Heart left ventricle (tissue), 16 donors: Measurements from ENCODE around the gene SCP2. TPM values are rescaled to one million over a fixed set of nuclear protein-coding genes. Genes with fewer than 3 reads are reported as not detected.
A peak's percentile ranks its signal among the peaks of the same experiment; 100 is the strongest.
"Not testable (repeated sequence)": the region's sequence is repeated elsewhere in the genome, so short reads cannot be mapped to it uniquely, and the experiment has no call there.

Source experiments
- ATAC-seq, 4 donors: fragments of 200-7000 bp; cut with Tn5 transposase; one replicate each; pipeline ENCODE4 v1.9.1; 2020 to 2022; ENCODE audit warnings: moderate library complexity in 4 of 4, mild to moderate bottlenecking in 3 of 4, moderate number of reproducible peaks in 1 of 4
- DNase-seq, 5 donors: peaks; one replicate each; pipeline ENCODE4 v3.0.0-alpha.2; 2020
- H3K27ac ChIP-seq, 12 donors: fragments of 200-600 bp; sonication (generic) in 4 of 12; one replicate each; pipeline versions ENCODE4 v1.5.0 to v1.8.0; 2016 to 2022; ENCODE audit warnings: mild to moderate bottlenecking in 2 of 12
- H3K27me3 ChIP-seq, 9 donors: fragments of 200-600 bp; sonication (generic) in 2 of 9; one replicate each; pipeline versions ENCODE4 v1.5.1 to v1.8.0; 2016 to 2022; ENCODE audit warnings: mild to moderate bottlenecking in 3 of 9
- H3K36me3 ChIP-seq, 9 donors: fragments of 200-600 bp; sonication (generic) in 2 of 9; one replicate each; pipeline versions ENCODE4 v1.5.0 to v1.8.0; 2018 to 2022; ENCODE audit warnings: mild to moderate bottlenecking in 2 of 9
- H3K4me1 ChIP-seq, 12 donors: fragments of 200-600 bp; sonication (generic) in 4 of 12; one replicate each; pipeline versions ENCODE4 v1.5.0 to v1.8.0; 2016 to 2022; ENCODE audit warnings: mild to moderate bottlenecking in 3 of 12
- H3K4me3 ChIP-seq, 12 donors: fragments of 200-600 bp; sonication (generic) in 4 of 12; one replicate each; pipeline versions ENCODE4 v1.5.0 to v1.8.0; 2017 to 2022; ENCODE audit warnings: mild to moderate bottlenecking in 9 of 12, moderate library complexity in 4 of 12
- H3K9me3 ChIP-seq, 12 donors: fragments of 200-600 bp; sonication (generic) in 4 of 12; one replicate each; pipeline versions ENCODE4 v1.5.0 to v1.8.0; 2016 to 2022; ENCODE audit warnings: mild to moderate bottlenecking in 1 of 12
- POLR2A ChIP-seq, 2 donors: fragments of 450-650 bp; IDR thresholded peaks; one replicate each; pipeline ENCODE4 v1.6.1; 2017; ENCODE audit warnings: antibody characterized with exemption in 2 of 2, mild to moderate bottlenecking in 2 of 2, moderate library complexity in 2 of 2
- WGBS, 4 donors: extraction: QIAGEN DNeasy Blood & Tissue Kit in 2 of 4; methylation state at CpG; one replicate each; pipeline versions ENCODE4 v1.1.5 to v1.1.7; 2013 to 2018; 5-methylcytosine and 5-hydroxymethylcytosine counted together
- intact Hi-C, 10 donors: fragments of 100-400 bp; cut with DNase I; formaldehyde crosslinking; loops; one replicate each; pipeline versions ENCODE4 v1.11.1 to v1.14.2; 2022
- polyA plus RNA-seq, 2 donors: library from polyadenylated mRNA; stranded (reverse); fragments of 200-250 nt; gene quantifications; one replicate each; pipeline ENCODE4 v1.2.3, GENCODE V29; 2013
- total RNA-seq, 9 donors: library from RNA; depleted of rRNA in 2 of 9; stranded (reverse); fragments of >200 nt in 2 of 9; fragmentation: NEBNext Ultra II Directional in 3 of 9; extraction: Animal tissue kit (Norgen Biotek cat#: 25700) in 3 of 9; gene quantifications; one replicate each; pipeline versions ENCODE4 v1.1.0 to v1.2.4, GENCODE V29; 2016 to 2023
- TF ChIP-seq, protein P1 (sequence below), 12 donors: fragments of 200-600 bp; sonication (generic) in 4 of 12; IDR thresholded peaks; one replicate each; pipeline versions ENCODE4 v1.5.0 to v1.8.0; 2018 to 2022; ENCODE audit warnings: antibody characterized with exemption in 12 of 12, mild to moderate bottlenecking in 5 of 12
- donor health status: ischemic (EF 13 %, LVEDD 7.1; RV severe dilation, severe dysfunction).
- donor health status: healthy with polysubstance abuse.
- donor health status: DM: no; HTN: yes; CAD: no.
- donor health status: DM: no; HTN: no; CAD: no.
- donor health status: ischemic (EF 25% LVEDD 6.9; RV normal size, moderate dysfunction).
- donor health status: ischemic (EF 25% LVEDD 5.7; RV mildly dilated, moderate dysfunction).
- donor health status: healthy.
- donor health status: DM: yes; HTN: yes; CAD: no.
- donor health status: ischemic (EF 35%, LVEDD 5.7; RV mildly dilated, moderate dysfunction).
- donor health status: nonischemic (EF 11% LVEDD 7.7; RV severe dilation, severe dysfunction).
- donor health status: DM: yes; HTN: yes; CAD: no.
- donor health status: PGD.
- donor health status: ischemic (EF 29% LVEDD 5.4; RV normal size, mild dysfunction).
- donor health status: nonischemic (EF 23%, LVEDD 6.1; RV moderate dilation, normal function).

SCP2 gene
- total and polyA plus RNA-seq, 11 donors: 83.4 to 143 (median 132) TPM

DNA sequence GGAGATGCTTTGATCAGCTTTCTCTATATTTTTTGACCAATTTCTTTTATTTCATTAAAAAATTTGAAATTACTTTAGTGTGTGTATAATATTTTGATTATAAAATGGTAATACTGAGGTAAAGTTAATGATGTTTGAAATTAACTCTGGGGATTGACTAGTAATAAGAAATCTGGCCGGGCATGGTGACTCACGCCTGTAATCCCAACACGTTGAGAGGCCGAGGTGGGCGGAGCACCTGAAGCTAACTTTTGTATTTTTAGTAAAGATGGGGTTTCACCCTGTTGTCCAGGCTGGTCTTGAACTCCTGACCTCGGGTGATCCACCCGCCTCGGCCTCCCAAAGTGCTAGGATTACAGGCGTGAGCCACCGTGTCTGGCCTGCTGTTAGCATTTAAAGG is 17.5 kb downstream of the SCP2 start:
- H3K27ac ChIP-seq: no peak overlapping the region
- peaks cover 0 to 7% (median 0%) of the 10 kb centered on the region in 12 donors for H3K4me1 ChIP-seq
- WGBS, 4 donors: 87 to 91% (median 89%) methylated on average over 10 of the region's 10 CpGs
- intact Hi-C loops: no loop called here
- no peak for DNase-seq
- H3K4me3 ChIP-seq: no peak overlapping the region
- no peak for ATAC-seq
- H3K36me3 ChIP-seq: peaks cover 0 to 23% (median 9%) of the 10 kb centered on the region in 9 donors
- no peaks in the 10 kb centered on the region for H3K27me3 ChIP-seq
- TF ChIP-seq POLR2A (IDR thresholded peaks at IDR 0.05): no peak
- TF ChIP-seq, protein P1, sequence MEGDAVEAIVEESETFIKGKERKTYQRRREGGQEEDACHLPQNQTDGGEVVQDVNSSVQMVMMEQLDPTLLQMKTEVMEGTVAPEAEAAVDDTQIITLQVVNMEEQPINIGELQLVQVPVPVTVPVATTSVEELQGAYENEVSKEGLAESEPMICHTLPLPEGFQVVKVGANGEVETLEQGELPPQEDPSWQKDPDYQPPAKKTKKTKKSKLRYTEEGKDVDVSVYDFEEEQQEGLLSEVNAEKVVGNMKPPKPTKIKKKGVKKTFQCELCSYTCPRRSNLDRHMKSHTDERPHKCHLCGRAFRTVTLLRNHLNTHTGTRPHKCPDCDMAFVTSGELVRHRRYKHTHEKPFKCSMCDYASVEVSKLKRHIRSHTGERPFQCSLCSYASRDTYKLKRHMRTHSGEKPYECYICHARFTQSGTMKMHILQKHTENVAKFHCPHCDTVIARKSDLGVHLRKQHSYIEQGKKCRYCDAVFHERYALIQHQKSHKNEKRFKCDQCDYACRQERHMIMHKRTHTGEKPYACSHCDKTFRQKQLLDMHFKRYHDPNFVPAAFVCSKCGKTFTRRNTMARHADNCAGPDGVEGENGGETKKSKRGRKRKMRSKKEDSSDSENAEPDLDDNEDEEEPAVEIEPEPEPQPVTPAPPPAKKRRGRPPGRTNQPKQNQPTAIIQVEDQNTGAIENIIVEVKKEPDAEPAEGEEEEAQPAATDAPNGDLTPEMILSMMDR (IDR thresholded peaks at IDR 0.05): no peak
- H3K9me3 ChIP-seq: no peaks in the 10 kb centered on the region

DNA sequence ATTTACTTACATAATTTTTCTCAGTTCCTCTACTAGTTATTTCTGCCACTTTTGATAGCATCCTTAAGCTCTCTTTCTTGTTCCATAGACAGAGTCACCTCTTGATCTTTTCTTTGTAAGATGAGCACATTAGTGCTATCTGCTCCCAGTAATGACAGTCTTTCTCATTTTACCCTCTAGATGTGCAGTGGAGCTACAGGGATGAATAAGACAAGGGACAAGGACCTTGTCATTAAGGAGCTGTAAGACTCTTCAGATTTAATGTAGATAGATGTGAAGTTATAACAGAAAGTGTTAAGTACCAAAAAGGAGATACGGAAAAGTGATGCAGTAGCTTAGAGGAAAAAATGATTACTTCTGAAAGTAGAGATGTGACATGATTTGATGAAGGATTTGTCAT is 20.4 kb downstream of the SCP2 start:
- intact Hi-C loops: no loop called here
- Histone ChIP-seq H3K27ac (peak overlapping the region in 5 of 12 donors; percentile 1 to 61 (median 32)), H3K4me1 (peaks cover 0 to 7% (median 0%) of the 10 kb centered on the region in 12 donors), H3K27me3 (no peaks in the 10 kb centered on the region), H3K36me3 (peaks cover 0 to 48% (median 30%) of the 10 kb centered on the region in 9 donors), H3K9me3 (no peaks in the 10 kb centered on the region), H3K4me3 (no peak overlapping the region)
- ATAC-seq (no peak), DNase-seq (no peak)
- WGBS, 4 donors: 72 to 87% (median 83%) methylated on average over 1 of the region's 1 CpG
- TF ChIP-seq, protein P1 (IDR thresholded peaks at IDR 0.05): no peak
- no peak for TF ChIP-seq POLR2A (IDR thresholded peaks at IDR 0.05)

DNA sequence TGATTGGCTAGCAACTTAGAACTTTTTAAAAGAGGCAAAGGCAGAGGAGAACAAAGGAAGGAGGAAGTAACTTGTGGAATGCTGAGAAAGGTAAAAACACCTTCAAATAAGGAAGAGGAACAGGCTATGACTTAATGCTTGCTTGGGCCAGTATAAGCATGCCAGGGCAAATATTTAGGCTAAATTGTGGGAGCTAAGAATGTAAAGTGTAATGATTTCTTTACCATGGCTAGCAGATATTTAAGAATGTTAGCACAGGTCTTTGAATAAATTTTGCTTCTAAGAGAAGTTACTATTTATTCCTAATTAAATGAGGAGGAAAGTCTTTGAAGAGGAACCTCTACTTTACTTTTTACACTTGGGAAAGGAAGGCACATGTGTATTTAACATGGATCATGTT is 22.5 kb downstream of the SCP2 start:
- intact Hi-C loops, H3K9me3 ChIP-seq, H3K27ac ChIP-seq, H3K4me1 ChIP-seq, H3K27me3 ChIP-seq, H3K4me3 ChIP-seq, DNase-seq, ATAC-seq: not testable (repeated sequence)
- peaks cover 0 to 58% (median 30%) of the 10 kb centered on the region in 9 donors for H3K36me3 ChIP-seq

DNA sequence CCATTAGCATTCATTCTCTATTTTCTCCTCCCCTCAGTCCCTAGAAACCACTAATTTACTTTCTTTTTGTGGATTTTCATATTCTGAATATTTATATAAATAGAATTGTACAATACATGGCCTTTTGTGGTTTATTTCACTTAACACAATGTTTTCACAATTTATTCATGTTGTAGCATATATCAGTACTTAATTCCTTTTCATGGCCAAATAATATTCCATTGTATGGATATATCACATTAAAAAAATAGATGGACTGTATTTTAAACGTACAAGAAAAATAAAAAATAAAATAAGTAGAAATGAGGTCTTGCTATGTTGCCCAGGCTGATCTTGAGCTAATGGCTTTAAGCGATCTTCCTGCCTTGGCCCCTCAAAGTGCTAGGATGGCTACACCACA is 25.0 kb downstream of the SCP2 start:
- Histone ChIP-seq H3K36me3 (peaks cover 0 to 71% (median 30%) of the 10 kb centered on the region in 9 donors), H3K27ac (no peak overlapping the region), H3K4me3 (no peak overlapping the region), H3K9me3 (no peaks in the 10 kb centered on the region), H3K27me3 (no peaks in the 10 kb centered on the region), H3K4me1 (peaks cover 0 to 14% (median 0%) of the 10 kb centered on the region in 12 donors)
- intact Hi-C loops: no loop called here
- ATAC-seq (no peak), DNase-seq (no peak)
- 87 to 92% (median 91%) methylated on average over 2 of the region's 2 CpGs for WGBS, 4 donors
- TF ChIP-seq POLR2A (IDR thresholded peaks at IDR 0.05): no peak
- TF ChIP-seq, protein P1 (IDR thresholded peaks at IDR 0.05): no peak
